GM12878 (cell line): Measurements from ENCODE around the gene ZNF215.

Experiments
- ATF7 ChIP-seq: fragments of 450-650 bp; IDR thresholded peaks from 2 replicates; pipeline ENCODE4 v1.6.1; 2016; ENCODE audit warnings: low read depth, mild to moderate bottlenecking
- CEBPZ ChIP-seq: fragments of 150-350 bp; IDR thresholded peaks from 2 replicates; pipeline ENCODE4 v1.6.1; 2016; ENCODE audit warnings: low read depth, low read length
- EGR1 ChIP-seq, 2 experiments: IDR thresholded peaks; 1 replicate in 1 of 2; 2 replicates in 1 of 2; pipeline ENCODE4 v1.6.1; 2011 to 2012; ENCODE audit warnings: low read depth in 2 of 2, low read length in 2 of 2, borderline replicate concordance in 1 of 2, mild to moderate bottlenecking in 1 of 2, moderate library complexity in 1 of 2
- MYC ChIP-seq: IDR thresholded peaks from 2 replicates; pipeline ENCODE4 v1.6.1; 2011; ENCODE audit warnings: mild to moderate bottlenecking, low read length, moderate library complexity, inconsistent platforms; ENCODE audit not compliant: insufficient read depth, insufficient replicate concordance, insufficient read length, severe bottlenecking
- POLR2A ChIP-seq: IDR thresholded peaks from 2 replicates; pipeline ENCODE4 v1.6.1; 2011; ENCODE audit warnings: low read depth, mild to moderate bottlenecking, low read length
- RAD51 ChIP-seq: fragments of 450-650 bp; IDR thresholded peaks from 2 replicates; pipeline ENCODE4 v1.6.1; 2016; ENCODE audit warnings: moderate library complexity, mild to moderate bottlenecking, inconsistent platforms
- RBBP5 ChIP-seq: fragments of 200-600 bp; sonication (generic); conservative IDR thresholded peaks from 2 replicates; pipeline ENCODE4 v1.6.1; 2016
- YY1 ChIP-seq: IDR thresholded peaks from 2 replicates; pipeline ENCODE4 v1.6.1; 2011; ENCODE audit warnings: low read depth, mild to moderate bottlenecking, low read length
- TF ChIP-seq, protein P1 (sequence below), 3 experiments: IDR thresholded peaks in 2 of 3; conservative IDR thresholded peaks in 1 of 3; 2 replicates each; pipeline ENCODE4 v1.5.1; 2011; ENCODE audit warnings: low read depth in 3 of 3, low read length in 3 of 3, mild to moderate bottlenecking in 3 of 3, control low read depth in 2 of 3, moderate library complexity in 2 of 3, inconsistent platforms in 1 of 3, mixed read lengths in 1 of 3; ENCODE audit not compliant: control insufficient read depth in 2 of 3, insufficient read depth in 1 of 3; ENCODE audit errors: extremely low read depth in 1 of 3
- TF ChIP-seq, protein P2 (sequence below): IDR thresholded peaks from 2 replicates; pipeline ENCODE4 v1.6.1; 2012; ENCODE audit warnings: low read depth, low read length, improper control_type of control experiment

DNA sequence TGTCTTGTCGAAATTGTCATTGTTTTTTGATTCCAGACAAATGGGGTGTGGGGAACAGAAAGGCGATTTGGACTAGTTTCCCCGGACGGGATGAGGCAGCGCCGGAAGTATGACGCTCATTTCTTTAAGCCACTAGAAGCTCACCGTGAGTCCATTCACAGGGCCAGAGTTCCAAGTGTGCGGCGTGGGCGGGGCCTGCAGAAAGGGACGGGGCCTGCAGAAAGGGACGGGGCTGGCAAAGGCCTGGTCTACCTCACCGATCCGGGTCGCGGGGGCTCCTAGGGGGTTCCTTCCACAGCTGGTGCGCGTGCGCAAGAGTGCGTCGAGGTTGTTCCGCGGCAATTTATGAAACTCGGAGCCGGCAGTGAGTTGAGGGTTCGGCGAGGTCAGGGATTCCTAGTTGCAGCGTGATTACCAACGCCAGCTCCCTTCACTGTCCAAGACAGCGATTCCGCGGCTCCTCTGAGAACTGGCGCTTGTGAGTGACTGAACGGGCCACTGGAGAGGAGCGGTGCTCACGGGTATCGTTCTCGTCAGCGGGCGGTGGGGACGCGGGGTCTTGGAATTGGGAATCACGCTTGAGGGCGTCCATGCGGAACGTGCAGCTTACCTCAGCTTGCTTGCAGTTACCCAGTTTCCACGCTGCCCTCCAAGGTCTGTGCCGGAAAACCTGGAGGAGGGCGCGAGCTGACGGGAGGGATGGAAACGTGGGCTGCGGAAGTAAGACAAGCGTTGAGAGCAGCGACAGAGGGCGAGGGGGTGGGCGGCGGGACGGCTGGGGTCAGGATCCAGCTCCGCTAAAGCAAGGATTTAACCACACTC is at the start of gene ZNF215:
- TF ChIP-seq, protein P1, sequence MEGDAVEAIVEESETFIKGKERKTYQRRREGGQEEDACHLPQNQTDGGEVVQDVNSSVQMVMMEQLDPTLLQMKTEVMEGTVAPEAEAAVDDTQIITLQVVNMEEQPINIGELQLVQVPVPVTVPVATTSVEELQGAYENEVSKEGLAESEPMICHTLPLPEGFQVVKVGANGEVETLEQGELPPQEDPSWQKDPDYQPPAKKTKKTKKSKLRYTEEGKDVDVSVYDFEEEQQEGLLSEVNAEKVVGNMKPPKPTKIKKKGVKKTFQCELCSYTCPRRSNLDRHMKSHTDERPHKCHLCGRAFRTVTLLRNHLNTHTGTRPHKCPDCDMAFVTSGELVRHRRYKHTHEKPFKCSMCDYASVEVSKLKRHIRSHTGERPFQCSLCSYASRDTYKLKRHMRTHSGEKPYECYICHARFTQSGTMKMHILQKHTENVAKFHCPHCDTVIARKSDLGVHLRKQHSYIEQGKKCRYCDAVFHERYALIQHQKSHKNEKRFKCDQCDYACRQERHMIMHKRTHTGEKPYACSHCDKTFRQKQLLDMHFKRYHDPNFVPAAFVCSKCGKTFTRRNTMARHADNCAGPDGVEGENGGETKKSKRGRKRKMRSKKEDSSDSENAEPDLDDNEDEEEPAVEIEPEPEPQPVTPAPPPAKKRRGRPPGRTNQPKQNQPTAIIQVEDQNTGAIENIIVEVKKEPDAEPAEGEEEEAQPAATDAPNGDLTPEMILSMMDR (IDR thresholded peaks at IDR 0.05 in 2 of 3, conservative IDR thresholded peaks at IDR 0.05 in 1 of 3; ENCODE audit: control insufficient read depth in 2 of 3, extremely low read depth in 1 of 3, insufficient read depth in 1 of 3, low read depth in 3 of 3, low read length in 3 of 3): no peak
- TF ChIP-seq, protein P2, sequence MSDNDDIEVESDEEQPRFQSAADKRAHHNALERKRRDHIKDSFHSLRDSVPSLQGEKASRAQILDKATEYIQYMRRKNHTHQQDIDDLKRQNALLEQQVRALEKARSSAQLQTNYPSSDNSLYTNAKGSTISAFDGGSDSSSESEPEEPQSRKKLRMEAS: no peak
- TF ChIP-seq POLR2A (no peak; the same call in 1 of the 2 replicates), MYC (no peak), RAD51 (no peak), ATF7 (no peak), EGR1 (IDR thresholded peaks at IDR 0.05; ENCODE audit: borderline replicate concordance in 1 of 2, low read depth in 2 of 2, low read length in 2 of 2) (no peak), YY1 (no peak), RBBP5 (no peak), CEBPZ (no peak)
